ENCODE results near the gene ZFAND4.
A peak's percentile ranks its signal among the peaks of the same experiment; 100 is the strongest.

ZFAND4 gene

GRCh38 chr10:45672181-45673073 is at the start of gene ZFAND4 (continued):
- no peak for TF ChIP-seq ZNF16 (tag by site-specific recombination; IDR thresholded peaks at IDR 0.05; ENCODE audit: low read depth)
- no peak for TF ChIP-seq ZBTB44 (tag by site-specific recombination; IDR thresholded peaks at IDR 0.05)
- TF ChIP-seq PRDM6 (tag by site-specific recombination; IDR thresholded peaks at IDR 0.05), result no peak
- TF ChIP-seq ZBTB49 (tag by site-specific recombination; IDR thresholded peaks at IDR 0.05; ENCODE audit: low read depth), result no peak
- TF ChIP-seq ZNF223 (tag by site-specific recombination; IDR thresholded peaks at IDR 0.05), result no peak
- no peak for TF ChIP-seq ZNF658 (tag by site-specific recombination; IDR thresholded peaks at IDR 0.05)
- peak; percentile 89 for TF ChIP-seq KLF10 (tag by site-specific recombination; IDR thresholded peaks at IDR 0.05)
- no peak for TF ChIP-seq ZNF837 (tag by site-specific recombination; IDR thresholded peaks at IDR 0.05)
- no peak for TF ChIP-seq INSM2 (tag by site-specific recombination; IDR thresholded peaks at IDR 0.05)
- peak; percentile 95 for TF ChIP-seq EGR2 (tag by site-specific recombination; IDR thresholded peaks at IDR 0.05; ENCODE audit: low read depth)
- no peak for TF ChIP-seq YY2 (tag by site-specific recombination; IDR thresholded peaks at IDR 0.05)
- no peak for TF ChIP-seq TSHZ1 (tag by site-specific recombination; IDR thresholded peaks at IDR 0.05; ENCODE audit: borderline replicate concordance)
- TF ChIP-seq ZNF791 (tag by site-specific recombination; IDR thresholded peaks at IDR 0.05), result no peak
- TF ChIP-seq ZBTB7A (tag by site-specific recombination; IDR thresholded peaks at IDR 0.05; ENCODE audit: low read depth), result no peak
- TF ChIP-seq ZNF549 (tag by site-specific recombination; IDR thresholded peaks at IDR 0.05), result no peak
- no peak for TF ChIP-seq GLI4 (tag by site-specific recombination; IDR thresholded peaks at IDR 0.05)
- TF ChIP-seq PBX3 (CRISPR knock-in tag; IDR thresholded peaks at IDR 0.05), result no peak
- TF ChIP-seq ZNF701 (tag by site-specific recombination; IDR thresholded peaks at IDR 0.05), result no peak
- TF ChIP-seq ZNF239 (tag by site-specific recombination; IDR thresholded peaks at IDR 0.05), result no peak
- peak; percentile 90 for TF ChIP-seq ZIC2 (tag by site-specific recombination; IDR thresholded peaks at IDR 0.05)
- no peak for TF ChIP-seq ZNF302 (tag by site-specific recombination; IDR thresholded peaks at IDR 0.05; ENCODE audit: low read depth)
- no peak; the same call in 1 of the 2 replicates for TF ChIP-seq PRDM4 (tag by site-specific recombination; IDR thresholded peaks at IDR 0.05)
- no peak for TF ChIP-seq ZSCAN4 (tag by site-specific recombination; IDR thresholded peaks at IDR 0.05)

All from HEK293 (cell line).